SU-DHL-6 (cell line): ENCODE measurements around the gene CES4A.

Source experiments
- CTCF ChIP-seq: fragments of 200-600 bp; sonication (generic); IDR thresholded peaks from one replicate; pipeline ENCODE4 v1.5.1; 2017; ENCODE audit warnings: antibody characterized with exemption, mild to moderate bottlenecking, low read length, moderate library complexity; ENCODE audit not compliant: insufficient read depth, poor library complexity, severe bottlenecking
- EZH2phosphoT487 ChIP-seq: fragments of 200-600 bp; sonication (generic), shearing (Covaris generic); conservative IDR thresholded peaks from 2 replicates; pipeline ENCODE4 v1.6.1; 2018; ENCODE audit warnings: mild to moderate bottlenecking, antibody characterized with exemption, low read length, moderate library complexity, mixed read lengths

GRCh38 chr16:66984892-66985311, 3.5 kb upstream of the CES4A start:
- TF ChIP-seq CTCF (no peak), EZH2phosphoT487 (no peak)
